Measurements from ENCODE around the gene ASPSCR1. TPM values are rescaled to one million over a fixed set of nuclear protein-coding genes. Genes with fewer than 3 reads are reported as not detected.
A peak's percentile ranks its signal among the peaks of the same experiment; 100 is the strongest.

The ASPSCR1 gene
- total RNA-seq, 1 donor, result 23.6 TPM

DNA sequence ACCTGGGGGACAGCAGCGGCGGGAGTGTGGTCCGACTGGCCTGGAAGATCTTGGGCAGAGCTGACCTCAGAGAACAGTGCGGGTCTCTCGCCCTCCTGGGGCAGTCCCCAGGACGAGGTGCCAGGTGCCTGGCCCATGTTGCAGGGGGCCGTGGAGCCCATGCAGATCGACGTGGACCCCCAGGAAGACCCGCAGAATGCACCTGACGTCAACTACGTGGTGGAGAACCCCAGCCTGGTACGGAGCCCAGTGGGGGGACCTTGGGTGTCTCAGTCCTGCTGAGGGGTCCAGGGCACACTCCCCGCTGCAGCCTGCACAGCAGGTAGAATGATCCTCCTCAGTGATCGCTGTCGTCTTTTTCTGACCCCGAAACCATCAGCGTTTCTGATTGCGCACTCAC is 75.7 kb downstream of the ASPSCR1 start:
- TF ChIP-seq CTCF (IDR thresholded peaks at IDR 0.05; ENCODE audit: insufficient read depth, low read length), result no peak
- peak overlapping the region; percentile 80 for H3K4me3 ChIP-seq (ENCODE audit: low read depth, low read length)
- DNase-seq (ENCODE audit: low read depth), result no peak

DNA sequence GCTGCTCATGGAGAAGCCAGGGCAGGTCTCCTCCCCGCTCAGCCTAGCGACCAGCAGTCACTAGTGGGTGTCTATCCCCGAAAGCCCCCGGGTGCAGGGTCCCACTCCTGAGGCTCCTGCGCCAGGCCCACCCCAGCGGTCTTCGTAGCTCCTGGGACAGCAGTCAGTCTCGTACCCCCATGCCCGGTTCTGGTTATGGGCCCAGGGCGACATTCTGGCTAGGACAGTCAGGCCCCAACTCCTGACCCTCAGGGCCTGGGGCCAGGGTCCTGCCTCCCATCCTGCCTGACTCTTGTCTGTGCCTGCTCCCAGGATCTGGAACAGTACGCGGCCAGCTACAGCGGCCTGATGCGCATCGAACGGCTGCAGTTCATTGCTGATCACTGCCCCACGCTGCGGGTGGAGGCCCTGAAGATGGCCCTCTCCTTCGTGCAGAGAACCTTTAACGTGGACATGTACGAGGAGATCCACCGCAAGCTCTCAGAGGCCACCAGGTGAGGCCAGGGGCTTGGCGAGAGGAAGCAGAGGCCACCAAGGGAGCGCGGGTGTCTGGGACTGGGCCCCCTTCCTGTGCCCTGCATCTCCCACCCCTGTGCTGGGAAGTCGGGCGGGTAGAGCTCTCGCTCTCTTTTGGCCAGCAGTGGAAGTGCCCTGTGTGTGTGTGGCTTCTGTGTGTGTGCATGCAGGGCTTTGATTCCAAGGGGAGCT is 76.3 kb downstream of the ASPSCR1 start:
- no peak for TF ChIP-seq CTCF (IDR thresholded peaks at IDR 0.05; ENCODE audit: insufficient read depth, low read length)
- peak overlapping the region; percentile 80 for H3K4me3 ChIP-seq (ENCODE audit: low read depth, low read length)
- DNase-seq (ENCODE audit: low read depth), result no peak

GRCh38 chr17:82054351-82055022 is 77.1 kb downstream of the ASPSCR1 start:
- no peak overlapping the region for H3K4me3 ChIP-seq (ENCODE audit: low read depth, low read length)
- no peak for DNase-seq (ENCODE audit: low read depth)
- no peak for TF ChIP-seq CTCF (IDR thresholded peaks at IDR 0.05; ENCODE audit: insufficient read depth, low read length)

DNA sequence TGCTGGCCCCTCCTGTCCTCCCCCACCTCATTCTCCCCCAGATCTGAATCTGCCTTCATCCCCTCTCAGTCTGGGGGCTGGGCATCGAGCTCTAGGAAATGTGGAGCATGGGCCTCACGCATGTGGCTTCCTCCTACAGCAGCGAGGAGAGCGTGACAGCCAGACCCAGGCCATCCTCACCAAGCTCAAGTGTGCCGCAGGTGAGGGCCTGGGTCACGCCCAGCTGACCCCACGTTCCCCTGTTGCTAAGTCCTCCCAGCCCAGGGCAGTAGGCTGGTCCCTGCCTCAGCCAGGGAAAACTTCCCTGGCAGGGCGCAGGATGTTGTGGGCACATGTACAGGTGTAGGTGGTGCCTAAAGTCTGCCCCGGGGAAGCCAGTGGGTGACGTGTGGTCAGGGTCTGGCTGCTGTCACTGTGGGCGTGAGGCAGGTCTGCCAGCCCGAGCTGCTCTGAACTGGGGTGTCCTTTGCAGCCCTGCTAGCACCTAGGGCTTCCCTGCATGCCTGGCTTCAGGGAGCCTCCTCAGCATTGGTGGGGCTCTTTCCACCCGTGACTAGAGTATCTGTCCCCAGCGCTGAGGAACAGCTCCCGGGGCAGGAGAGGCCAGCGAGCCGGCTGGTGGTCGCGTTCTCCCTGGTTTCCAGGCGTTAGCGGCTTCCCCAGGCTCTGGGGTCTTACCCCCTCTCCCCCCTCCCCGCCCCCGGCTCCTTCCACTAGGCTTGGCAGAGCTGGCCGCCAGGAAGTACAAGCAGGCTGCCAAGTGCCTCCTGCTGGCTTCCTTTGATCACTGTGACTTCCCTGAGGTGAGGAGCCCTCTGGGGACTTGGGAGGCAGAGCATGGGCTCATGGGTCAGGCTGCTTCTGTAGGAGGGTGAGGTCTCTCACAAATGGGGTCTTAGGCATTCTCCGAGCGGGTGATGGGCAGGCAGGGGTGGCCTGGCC is 77.9 kb downstream of the ASPSCR1 start:
- TF ChIP-seq CTCF (IDR thresholded peaks at IDR 0.05; ENCODE audit: insufficient read depth, low read length), result no peak
- no peak for DNase-seq (ENCODE audit: low read depth)
- no peak overlapping the region for H3K4me3 ChIP-seq (ENCODE audit: low read depth, low read length)

- no peak for DNase-seq (ENCODE audit: low read depth)
- H3K4me3 ChIP-seq (ENCODE audit: low read depth, low read length), result no peak overlapping the region
- TF ChIP-seq CTCF (IDR thresholded peaks at IDR 0.05; ENCODE audit: insufficient read depth, low read length), result no peak
Measured at GRCh38 chr17:82055965-82056728, 78.7 kb downstream of the ASPSCR1 start.
